Large intestine (tissue), 3 donors: ENCODE measurements around the gene GDPD5. TPM values are rescaled to one million over a fixed set of nuclear protein-coding genes. Genes with fewer than 3 reads are reported as not detected.

Experiments used
- DNase-seq, 2 donors: peaks; one replicate each; pipeline versions ENCODE4 v3.0.0 to v3.0.0-alpha.2; 2013
- H3K27ac ChIP-seq: one replicate; pipeline ENCODE4 v1.5.1; 2013; ENCODE audit warnings: low read length
- H3K27me3 ChIP-seq: 2 replicates; pipeline ENCODE4 v1.6.1; 2013; ENCODE audit warnings: low read length; ENCODE audit not compliant: control insufficient read depth, insufficient read depth
- H3K36me3 ChIP-seq: 2 replicates; pipeline ENCODE4 v1.6.1; 2013; ENCODE audit warnings: low read length; ENCODE audit not compliant: control insufficient read depth, insufficient read depth
- H3K4me1 ChIP-seq: one replicate; pipeline ENCODE4 v1.6.1; 2013; ENCODE audit warnings: low read length; ENCODE audit not compliant: control insufficient read depth, insufficient read depth
- H3K4me3 ChIP-seq: one replicate; pipeline ENCODE4 v1.5.1; 2013; ENCODE audit warnings: low read length
- H3K9me3 ChIP-seq: one replicate; pipeline ENCODE4 v1.6.1; 2013; ENCODE audit warnings: mild to moderate bottlenecking, low read depth, low read length, moderate library complexity; ENCODE audit not compliant: control insufficient read depth
- WGBS: methylation state at CpG from one replicate; pipeline ENCODE4 v1.1.5; 2013; ENCODE audit warnings: low lambda C conversion rate; ENCODE audit not compliant: insufficient coverage; 5-methylcytosine and 5-hydroxymethylcytosine counted together
- polyA plus RNA-seq: library from polyadenylated mRNA; unstranded; fragments of 120-200 nt; gene quantifications from one replicate; pipeline ENCODE4 v1.2.1, GENCODE V29; 2013

The GDPD5 gene
- polyA plus RNA-seq, 1 donor: 71.7 TPM

- no peak for DNase-seq
- Histone ChIP-seq H3K9me3 (peaks cover 4% of the 10 kb centered on the region), H3K27me3 (no peaks in the 10 kb centered on the region), H3K4me3 (no peak overlapping the region), H3K27ac (no peak overlapping the region), H3K4me1 (peaks cover 85% of the 10 kb centered on the region), H3K36me3 (peaks cover 17% of the 10 kb centered on the region)
Measured at GRCh38 chr11:75514596-75514995, 11.1 kb downstream of the GDPD5 start.

- peaks cover 17% of the 10 kb centered on the region for H3K36me3 ChIP-seq
- WGBS: no CpG with 5 or more reads among the region's 5 CpGs
- H3K4me1 ChIP-seq: peaks cover 87% of the 10 kb centered on the region
- no peak overlapping the region for H3K4me3 ChIP-seq
- DNase-seq: peak in 1 of 2 donors; percentile 70
- H3K27me3 ChIP-seq: no peaks in the 10 kb centered on the region
- peaks cover 4% of the 10 kb centered on the region for H3K9me3 ChIP-seq
- peak overlapping the region; percentile 25 for H3K27ac ChIP-seq
Measured at GRCh38 chr11:75513250-75513649, 12.5 kb downstream of the GDPD5 start.

GRCh38 chr11:75510723-75511019, 15.1 kb downstream of the GDPD5 start:
- Histone ChIP-seq H3K9me3 (no peaks in the 10 kb centered on the region), H3K27ac (peak overlapping the region; percentile 88), H3K4me1 (peaks cover 87% of the 10 kb centered on the region), H3K36me3 (peaks cover 8% of the 10 kb centered on the region), H3K4me3 (no peak overlapping the region), H3K27me3 (no peaks in the 10 kb centered on the region)
- 0% methylated on average over 1 of the region's 5 CpGs for WGBS
- peak in 1 of 2 donors; percentile 71 for DNase-seq

- H3K36me3 ChIP-seq: peaks cover 8% of the 10 kb centered on the region
- H3K4me3 ChIP-seq: no peak overlapping the region
- H3K27me3 ChIP-seq: no peaks in the 10 kb centered on the region
- H3K9me3 ChIP-seq: no peaks in the 10 kb centered on the region
- H3K27ac ChIP-seq: peak overlapping the region; percentile 88
- peaks cover 87% of the 10 kb centered on the region for H3K4me1 ChIP-seq
- peak; percentile 94 to 96 for DNase-seq
- no CpG with 5 or more reads among the region's 9 CpGs for WGBS
Measured at GRCh38 chr11:75510004-75510722, 15.6 kb downstream of the GDPD5 start.

- Histone ChIP-seq H3K27me3 (no peaks in the 10 kb centered on the region), H3K36me3 (peaks cover under 1% of the 10 kb centered on the region), H3K4me3 (no peak overlapping the region), H3K27ac (peak overlapping the region; percentile 88), H3K4me1 (peaks cover 81% of the 10 kb centered on the region), H3K9me3 (no peaks in the 10 kb centered on the region)
- WGBS: 60% methylated on average over 1 of the region's 5 CpGs
- DNase-seq: peak in 1 of 2 donors; percentile 70
Measured at GRCh38 chr11:75509020-75509720, 16.6 kb downstream of the GDPD5 start.

GRCh38 chr11:75508051-75508561, 17.6 kb downstream of the GDPD5 start:
- DNase-seq: peak in 1 of 2 donors; percentile 63
- peaks cover 70% of the 10 kb centered on the region for H3K4me1 ChIP-seq
- H3K9me3 ChIP-seq: no peaks in the 10 kb centered on the region
- H3K27ac ChIP-seq: peak overlapping the region; percentile 88
- H3K36me3 ChIP-seq: no peaks in the 10 kb centered on the region
- no peaks in the 10 kb centered on the region for H3K27me3 ChIP-seq
- no CpG with 5 or more reads among the region's 8 CpGs for WGBS
- H3K4me3 ChIP-seq: no peak overlapping the region

GRCh38 chr11:75507571-75507970, 18.2 kb downstream of the GDPD5 start:
- no peak overlapping the region for H3K4me3 ChIP-seq
- no CpG with 5 or more reads among the region's 3 CpGs for WGBS
- peak overlapping the region; percentile 88 for H3K27ac ChIP-seq

GRCh38 chr11:75506827-75507226, 18.9 kb downstream of the GDPD5 start:
- Histone ChIP-seq H3K36me3 (no peaks in the 10 kb centered on the region), H3K4me3 (no peak overlapping the region), H3K27ac (no peak overlapping the region), H3K27me3 (no peaks in the 10 kb centered on the region), H3K9me3 (no peaks in the 10 kb centered on the region), H3K4me1 (peaks cover 61% of the 10 kb centered on the region)
- DNase-seq: no peak
- no CpG with 5 or more reads among the region's 6 CpGs for WGBS

More at GRCh38 chr11:75507571-75507970, 18.2 kb downstream of the GDPD5 start:
- H3K27me3 ChIP-seq: no peaks in the 10 kb centered on the region
- peaks cover 68% of the 10 kb centered on the region for H3K4me1 ChIP-seq
- no peaks in the 10 kb centered on the region for H3K9me3 ChIP-seq
- no peak for DNase-seq
- no peaks in the 10 kb centered on the region for H3K36me3 ChIP-seq

GRCh38 chr11:75505916-75506692, 19.6 kb downstream of the GDPD5 start:
- no CpG with 5 or more reads among the region's 11 CpGs for WGBS
- Histone ChIP-seq H3K9me3 (no peaks in the 10 kb centered on the region), H3K4me1 (peaks cover 60% of the 10 kb centered on the region), H3K36me3 (no peaks in the 10 kb centered on the region), H3K4me3 (no peak overlapping the region), H3K27me3 (no peaks in the 10 kb centered on the region), H3K27ac (no peak overlapping the region)
- no peak for DNase-seq

GRCh38 chr11:75504501-75504900, 21.2 kb downstream of the GDPD5 start:
- Histone ChIP-seq H3K27ac (no peak overlapping the region), H3K27me3 (no peaks in the 10 kb centered on the region), H3K9me3 (no peaks in the 10 kb centered on the region), H3K4me3 (no peak overlapping the region), H3K36me3 (no peaks in the 10 kb centered on the region), H3K4me1 (peaks cover 53% of the 10 kb centered on the region)
- WGBS: no CpG with 5 or more reads among the region's 5 CpGs
- DNase-seq: no peak
